Activated CD4-positive, alpha-beta T cell treated with anti-CD3 and anti-CD28 coated beads for 24 hours (primary cell): ENCODE data around the gene KLRF2.

ENCODE experiments used
- DNase-seq, 2 donors: peaks; one replicate each; pipeline ENCODE4 v3.0.0-alpha.2; 2020; ENCODE audit warnings: low read depth in 2 of 2

KLRF2 gene

GRCh38 chr12:9888665-9889273, 7.5 kb downstream of the KLRF2 start:
- DNase-seq, result no peak

- DNase-seq, result no peak
Observed at GRCh38 chr12:9895215-9895971, 14.1 kb downstream of the KLRF2 start.

GRCh38 chr12:9897535-9897934, 16.2 kb downstream of the KLRF2 start:
- no peak for DNase-seq

- DNase-seq, result no peak
Observed at GRCh38 chr12:9899209-9899608, 17.9 kb downstream of the KLRF2 start.

GRCh38 chr12:9900930-9901329, 19.6 kb downstream of the KLRF2 start:
- DNase-seq, result no peak

- no peak for DNase-seq
Observed at GRCh38 chr12:9902539-9903228, 21.4 kb downstream of the KLRF2 start.

GRCh38 chr12:9906873-9907272, 25.6 kb downstream of the KLRF2 start:
- DNase-seq, result no peak

- no peak for DNase-seq
Observed at GRCh38 chr12:9907769-9908168, 26.5 kb downstream of the KLRF2 start.

- DNase-seq, result no peak
Observed at GRCh38 chr12:9908350-9908749, 27.1 kb downstream of the KLRF2 start.

- DNase-seq, result no peak
Observed at GRCh38 chr12:9909724-9910123, 28.4 kb downstream of the KLRF2 start.

- no peak for DNase-seq
Observed at GRCh38 chr12:9910716-9911421, 29.6 kb downstream of the KLRF2 start.

GRCh38 chr12:9911708-9912107, 30.4 kb downstream of the KLRF2 start:
- DNase-seq, result no peak

- no peak for DNase-seq
Observed at GRCh38 chr12:9919443-9919842, 38.2 kb downstream of the KLRF2 start.

GRCh38 chr12:9920451-9920850, 39.2 kb downstream of the KLRF2 start:
- no peak for DNase-seq

GRCh38 chr12:9922429-9922828, 41.1 kb downstream of the KLRF2 start:
- DNase-seq, result no peak

GRCh38 chr12:9925705-9926393, 44.6 kb downstream of the KLRF2 start:
- DNase-seq, result no peak

GRCh38 chr12:9926876-9927275, 45.6 kb downstream of the KLRF2 start:
- DNase-seq, result no peak

- DNase-seq, result no peak
Observed at GRCh38 chr12:9928607-9929006, 47.3 kb downstream of the KLRF2 start.

- no peak for DNase-seq
Observed at GRCh38 chr12:9931245-9931644, 50.0 kb downstream of the KLRF2 start.

GRCh38 chr12:9932270-9932669, 51.0 kb downstream of the KLRF2 start, which contains the start of gene CLEC2A:
Gene CLEC2A (minus strand): TSS chr12:9932370. CDS start chr12:9932329, 41 bp downstream.
- DNase-seq, result no peak

- no peak for DNase-seq
Observed at GRCh38 chr12:9933958-9934357, 52.7 kb downstream of the KLRF2 start.

GRCh38 chr12:9935026-9935425, 53.7 kb downstream of the KLRF2 start:
- no peak for DNase-seq
